MM.1S (cell line): ENCODE measurements around the gene HLA-C.

Experiments used
- CTCF ChIP-seq: fragments of 300-600 bp; sonication (generic); IDR thresholded peaks from 2 replicates; pipeline ENCODE4 v1.5.1; 2016; ENCODE audit warnings: antibody characterized with exemption, low read length, mixed read lengths
- EZH2 ChIP-seq: fragments of 300-600 bp; sonication (generic); optimal IDR thresholded peaks from 2 replicates; pipeline ENCODE3; 2017; ENCODE audit warnings: low read depth, mild to moderate bottlenecking, antibody characterized with exemption, low read length, mixed read lengths
- EZH2phosphoT487 ChIP-seq: fragments of 300-600 bp; sonication (generic); IDR thresholded peaks from 2 replicates; pipeline ENCODE4 v1.6.1; 2018; ENCODE audit warnings: antibody characterized with exemption, low read length

- TF ChIP-seq CTCF (no peak), EZH2 (no peak), EZH2phosphoT487 (no peak)
Measured at GRCh38 chr6:31252625-31253024, 19.3 kb downstream of the HLA-C start.
